A549 (cell line): Measurements from ENCODE around the gene MED4. TPM values are rescaled to one million over a fixed set of nuclear protein-coding genes. Genes with fewer than 3 reads are reported as not detected.

Experiments used
- ATAC-seq, 2 experiments: fragments of 200-7000 bp in 1 of 2; fragments of >200 bp in 1 of 2; cut with Nextera tagmentation in 1 of 2; cut with Tn5 transposase in 1 of 2; 3 replicates each; pipeline versions ENCODE4 v1.8.0 to v1.9.1; 2018 to 2020; ENCODE audit warnings: mild to moderate bottlenecking in 1 of 2, moderate library complexity in 1 of 2
- CTCF ChIA-PET: fragments of 300-600 bp; sonication (Branson Sonifier 250); formaldehyde crosslinking; extraction: SDS; loops from one replicate; lab custom pipeline; 2021; ENCODE audit warnings: antibody characterized with exemption, inconsistent platforms; lab: Yijun Ruan, JAX
- POLR2A ChIA-PET: fragments of 350-600 bp; formaldehyde crosslinking; extraction: SDS; loops from one replicate; lab custom pipeline; 2021; ENCODE audit warnings: antibody characterized with exemption, inconsistent platforms; lab: Yijun Ruan, JAX
- DNase-seq, 2 experiments: peaks; one replicate each; pipeline versions ENCODE4 v3.0.0 to v3.0.0-alpha.2; 2011 to 2016; ENCODE audit warnings: low read depth in 1 of 2, low spot score in 1 of 2
- FAIRE-seq: peaks from 2 replicates; lab custom pipeline; 2011; peaks lifted over from hg19 to GRCh38; lab: Jason Lieb, UNC
- H3K27ac ChIP-seq, 2 experiments: fragments of >200 bp; sonication (Bioruptor Twin); formaldehyde crosslinking; 3 replicates each; pipeline ENCODE4 v1.5.1; 2016 to 2017
- H3K4me1 ChIP-seq: fragments of >200 bp; sonication (Bioruptor Twin); formaldehyde crosslinking; 3 replicates; pipeline ENCODE4 v1.6.1; 2016
- H3K4me2 ChIP-seq: fragments of >200 bp; sonication (Bioruptor Twin); formaldehyde crosslinking; 3 replicates; pipeline ENCODE4 v1.6.1; 2016
- H3K4me3 ChIP-seq: fragments of >200 bp; sonication (Bioruptor Twin); formaldehyde crosslinking; 3 replicates; pipeline ENCODE4 v1.5.1; 2016
- H3K9me3 ChIP-seq: fragments of >200 bp; sonication (Bioruptor Twin); formaldehyde crosslinking; 3 replicates; pipeline ENCODE4 v1.6.1; 2016
- CBX8 ChIP-seq: fragments of 200-600 bp; sonication (generic); IDR thresholded peaks from 2 replicates; pipeline ENCODE4 v1.6.1; 2016
- EHF ChIP-seq: fragments of 250-450 bp; sonication (Bioruptor Pico); IDR thresholded peaks from 2 replicates; pipeline ENCODE4 v1.5.0; 2020; ENCODE audit warnings: mild to moderate bottlenecking
- EHMT2 ChIP-seq: fragments of 200-600 bp; sonication (generic); IDR thresholded peaks from 2 replicates; pipeline ENCODE4 v1.6.1; 2016; ENCODE audit warnings: antibody characterized with exemption, low read depth, mild to moderate bottlenecking, moderate library complexity
- EP300 ChIP-seq, 2 experiments: fragments of >200 bp; sonication (Bioruptor Twin); formaldehyde crosslinking; IDR thresholded peaks; 2 replicates in 1 of 2; 3 replicates in 1 of 2; pipeline ENCODE4 v1.6.1; 2016 to 2017
- FOSL2 ChIP-seq, 2 experiments: fragments of 450-650 bp in 1 of 2; fragments of >200 bp in 1 of 2; sonication (Bioruptor Twin) in 1 of 2; formaldehyde crosslinking; IDR thresholded peaks; 2 replicates each; pipeline versions ENCODE4 v1.5.0 to v1.6.1; 2016 to 2020; ENCODE audit warnings: mild to moderate bottlenecking in 1 of 2, moderate library complexity in 1 of 2
- FOXS1 ChIP-seq: fragments of 250-450 bp; sonication (Bioruptor Pico); IDR thresholded peaks from 2 replicates; pipeline ENCODE4 v1.5.0; 2020; ENCODE audit warnings: mild to moderate bottlenecking, moderate library complexity
- GATA3 ChIP-seq: IDR thresholded peaks from 2 replicates; pipeline ENCODE4 v1.6.1; 2012; ENCODE audit warnings: borderline replicate concordance
- HOXB13 ChIP-seq: fragments of 250-450 bp; sonication (Bioruptor Pico); IDR thresholded peaks from 2 replicates; pipeline ENCODE4 v1.5.0; 2020; ENCODE audit warnings: low read depth, mild to moderate bottlenecking, moderate library complexity
- KDM1A ChIP-seq: fragments of 200-600 bp; sonication (generic); IDR thresholded peaks from 2 replicates; pipeline ENCODE4 v1.6.1; 2016; ENCODE audit warnings: low read depth, mild to moderate bottlenecking
- MAFK ChIP-seq: fragments of 450-650 bp; IDR thresholded peaks from 2 replicates; pipeline ENCODE4 v1.6.1; 2014; ENCODE audit not compliant: partially characterized antibody
- MAZ ChIP-seq: fragments of 150-350 bp; IDR thresholded peaks from 2 replicates; pipeline ENCODE4 v1.6.1; 2014; ENCODE audit warnings: antibody characterized with exemption, low read depth, low read length, borderline replicate concordance
- MYC ChIP-seq: IDR thresholded peaks from 2 replicates; pipeline ENCODE4 v1.6.1; 2012; ENCODE audit warnings: mild to moderate bottlenecking, inconsistent platforms, low read length, improper control_type of control experiment, borderline replicate concordance
- NR3C1 ChIP-seq: fragments of >200 bp; sonication (Bioruptor Twin); formaldehyde crosslinking; IDR thresholded peaks from 3 replicates; pipeline ENCODE4 v1.6.1; 2017
- PHF8 ChIP-seq: fragments of 200-600 bp; sonication (generic); IDR thresholded peaks from 2 replicates; pipeline ENCODE4 v1.6.1; 2016; ENCODE audit warnings: low read depth, mild to moderate bottlenecking, antibody characterized with exemption, moderate library complexity, borderline replicate concordance
- POLR2A ChIP-seq: IDR thresholded peaks from 2 replicates; pipeline ENCODE4 v1.6.1; 2012; ENCODE audit warnings: mild to moderate bottlenecking, low read length
- RAD21 ChIP-seq, 2 experiments: fragments of >200 bp in 1 of 2; sonication (Bioruptor Twin) in 1 of 2; formaldehyde crosslinking in 1 of 2; IDR thresholded peaks in 1 of 2; conservative IDR thresholded peaks in 1 of 2; 2 replicates in 1 of 2; 3 replicates in 1 of 2; pipeline ENCODE4 v1.6.1; 2012 to 2018; ENCODE audit warnings: inconsistent platforms in 1 of 2
- SMC3 ChIP-seq: fragments of >200 bp; sonication (Bioruptor Twin); formaldehyde crosslinking; IDR thresholded peaks from 3 replicates; pipeline ENCODE4 v1.6.1; 2018; ENCODE audit warnings: inconsistent platforms
- TFCP2L1 ChIP-seq: fragments of 250-450 bp; sonication (Bioruptor Pico); IDR thresholded peaks from 2 replicates; pipeline ENCODE4 v1.5.0; 2021; ENCODE audit warnings: mild to moderate bottlenecking
- TP53 ChIP-seq: fragments of 250-450 bp; sonication (Bioruptor Pico); IDR thresholded peaks from 2 replicates; pipeline ENCODE4 v1.5.0; 2021; ENCODE audit warnings: mild to moderate bottlenecking, moderate library complexity
- ZC3H11A ChIP-seq: fragments of 450-650 bp; IDR thresholded peaks from 2 replicates; pipeline ENCODE4 v1.6.1; 2014; ENCODE audit warnings: antibody characterized with exemption, mild to moderate bottlenecking
- ZNF302 ChIP-seq: fragments of 250-450 bp; sonication (Bioruptor Pico); IDR thresholded peaks from 2 replicates; pipeline ENCODE4 v1.9.0; 2021; ENCODE audit warnings: inconsistent platforms, mild to moderate bottlenecking, moderate library complexity
- ZSCAN20 ChIP-seq: fragments of 250-450 bp; sonication (Bioruptor Pico); IDR thresholded peaks from 2 replicates; pipeline ENCODE4 v1.8.0; 2022; ENCODE audit warnings: mild to moderate bottlenecking, moderate library complexity
- WGBS: methylation state at CpG from one replicate; pipeline ENCODE4 v1.1.6; 2017; ENCODE audit errors: missing lambda C conversion rate; 5-methylcytosine and 5-hydroxymethylcytosine counted together
- polyA plus RNA-seq, 4 experiments: library from polyadenylated mRNA; depleted of rRNA in 3 of 4; stranded (reverse); fragments of >200 nt; fragmentation: RNase III in 1 of 4; extraction: RNeasy Plus Mini Kit Qiagen cat#74134 plus additional on column Dnase treatment in 1 of 4; gene quantifications; 2 replicates in 3 of 4; 3 replicates in 1 of 4; pipeline ENCODE4 v1.2.3, GENCODE V29; 2011 to 2017
- TF ChIP-seq, protein P1 (sequence below): fragments of 200-600 bp; sonication (generic); IDR thresholded peaks from 2 replicates; pipeline ENCODE4 v1.6.1; 2016; ENCODE audit warnings: antibody characterized with exemption, mild to moderate bottlenecking, moderate library complexity
- TF ChIP-seq, protein P2 (sequence below): fragments of 250-450 bp; sonication (Bioruptor Pico); IDR thresholded peaks from 2 replicates; pipeline ENCODE4 v1.5.0; 2021; ENCODE audit warnings: mild to moderate bottlenecking, moderate library complexity, borderline replicate concordance
- TF ChIP-seq, protein P3 (sequence below): fragments of >200 bp; sonication (Bioruptor Twin); formaldehyde crosslinking; IDR thresholded peaks from 3 replicates; pipeline ENCODE4 v1.6.1; 2016

Gene MED4
- polyA plus RNA-seq, 2 of the 4 experiments (the other 2 are of a cell fraction), result 30.5 to 41.9 TPM

DNA sequence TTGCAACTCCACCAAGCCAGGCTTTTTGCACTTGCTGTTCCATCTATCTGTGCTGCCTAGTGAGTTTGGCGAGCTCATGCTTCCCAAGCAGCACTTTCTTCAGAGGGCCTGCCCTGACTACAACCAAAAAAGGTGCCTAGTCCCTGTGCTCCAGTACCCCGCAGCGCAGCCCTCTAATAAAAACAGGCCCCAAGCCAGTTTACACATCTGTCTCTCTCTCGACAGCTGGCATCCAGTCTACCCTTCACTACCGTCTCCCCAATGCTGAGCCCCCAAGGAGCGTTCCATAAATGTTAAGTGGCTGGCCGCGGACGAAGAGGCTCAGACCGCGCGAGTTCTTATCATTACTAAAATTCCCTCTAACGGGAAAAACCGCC lies 512 bp downstream of the MED4 start (continued):
- TF ChIP-seq, protein P1, sequence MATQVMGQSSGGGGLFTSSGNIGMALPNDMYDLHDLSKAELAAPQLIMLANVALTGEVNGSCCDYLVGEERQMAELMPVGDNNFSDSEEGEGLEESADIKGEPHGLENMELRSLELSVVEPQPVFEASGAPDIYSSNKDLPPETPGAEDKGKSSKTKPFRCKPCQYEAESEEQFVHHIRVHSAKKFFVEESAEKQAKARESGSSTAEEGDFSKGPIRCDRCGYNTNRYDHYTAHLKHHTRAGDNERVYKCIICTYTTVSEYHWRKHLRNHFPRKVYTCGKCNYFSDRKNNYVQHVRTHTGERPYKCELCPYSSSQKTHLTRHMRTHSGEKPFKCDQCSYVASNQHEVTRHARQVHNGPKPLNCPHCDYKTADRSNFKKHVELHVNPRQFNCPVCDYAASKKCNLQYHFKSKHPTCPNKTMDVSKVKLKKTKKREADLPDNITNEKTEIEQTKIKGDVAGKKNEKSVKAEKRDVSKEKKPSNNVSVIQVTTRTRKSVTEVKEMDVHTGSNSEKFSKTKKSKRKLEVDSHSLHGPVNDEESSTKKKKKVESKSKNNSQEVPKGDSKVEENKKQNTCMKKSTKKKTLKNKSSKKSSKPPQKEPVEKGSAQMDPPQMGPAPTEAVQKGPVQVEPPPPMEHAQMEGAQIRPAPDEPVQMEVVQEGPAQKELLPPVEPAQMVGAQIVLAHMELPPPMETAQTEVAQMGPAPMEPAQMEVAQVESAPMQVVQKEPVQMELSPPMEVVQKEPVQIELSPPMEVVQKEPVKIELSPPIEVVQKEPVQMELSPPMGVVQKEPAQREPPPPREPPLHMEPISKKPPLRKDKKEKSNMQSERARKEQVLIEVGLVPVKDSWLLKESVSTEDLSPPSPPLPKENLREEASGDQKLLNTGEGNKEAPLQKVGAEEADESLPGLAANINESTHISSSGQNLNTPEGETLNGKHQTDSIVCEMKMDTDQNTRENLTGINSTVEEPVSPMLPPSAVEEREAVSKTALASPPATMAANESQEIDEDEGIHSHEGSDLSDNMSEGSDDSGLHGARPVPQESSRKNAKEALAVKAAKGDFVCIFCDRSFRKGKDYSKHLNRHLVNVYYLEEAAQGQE, result no peak
- TF ChIP-seq EHF (CRISPR knock-in tag), result no peak
- TF ChIP-seq RAD21 (conservative IDR thresholded peaks at IDR 0.05 in 1 of 2, IDR thresholded peaks at IDR 0.05 in 1 of 2), result no peak

DNA sequence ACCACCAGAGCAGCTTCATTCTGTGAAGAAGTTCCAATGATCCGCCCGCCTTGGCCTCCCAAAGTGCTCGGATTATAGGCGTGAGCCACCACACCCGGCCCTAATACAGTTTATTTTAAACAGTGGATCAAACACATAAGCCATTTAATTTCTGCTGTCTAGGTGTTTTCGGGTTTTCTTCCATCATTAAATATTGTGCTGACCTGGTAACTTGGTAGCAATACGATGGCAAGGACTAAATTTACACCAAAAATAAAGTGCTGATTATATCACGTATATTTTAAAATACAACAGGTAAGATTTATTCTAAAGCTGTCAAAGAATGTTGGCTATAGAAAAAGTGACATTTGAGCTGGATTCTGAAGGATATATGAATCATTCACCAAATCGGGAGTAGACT lies 1.3 kb downstream of the MED4 start:
- Histone ChIP-seq H3K4me2 (peak overlapping the region; percentile 95), H3K4me3 (peak overlapping the region; percentile 82)
- DNase-seq, result no peak
- CTCF ChIA-PET, result interaction anchor here (2.6 kb wide), 1 partner anchor 56 kb away, joined by 14 read pairs; the partner anchor contains the start of gene NUDT15
- TF ChIP-seq ZSCAN20 (CRISPR knock-in tag) (no peak), POLR2A (no peak), MAFK (peak; percentile 32), PHF8 (no peak)
- TF ChIP-seq, all 56 proteins: peak for 1
- WGBS, result 62% methylated on average over 9 of the region's 9 CpGs
- FAIRE-seq (no peak), ATAC-seq (no peak)
- no peaks in the 10 kb centered on the region for H3K9me3 ChIP-seq
- H3K4me1 ChIP-seq, result peaks cover 11% of the 10 kb centered on the region; the same call in 1 of the 3 replicates
- no peak overlapping the region; a peak in 1 of 6 replicates for H3K27ac ChIP-seq
- POLR2A ChIA-PET, result no interaction called here

DNA sequence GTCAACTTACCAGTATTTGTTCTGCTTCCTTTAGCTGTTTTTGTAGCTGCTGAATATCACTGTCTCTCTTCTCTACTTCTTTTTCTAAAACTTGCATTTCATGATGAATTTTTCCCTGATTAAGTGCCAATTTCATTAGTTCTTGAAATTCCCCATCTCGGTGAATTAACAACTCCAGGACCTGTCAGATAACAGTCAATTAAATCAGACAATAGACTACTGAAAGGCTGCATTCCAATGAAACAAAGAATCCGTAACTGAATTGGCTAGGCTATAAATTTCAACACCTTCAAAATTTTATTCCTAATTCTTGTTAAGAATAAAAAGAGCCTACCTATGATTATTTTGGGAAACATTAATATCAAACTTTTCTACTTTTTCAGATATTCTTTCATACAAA lies 8.6 kb downstream of the MED4 start:
- Histone ChIP-seq H3K4me3 (no peak overlapping the region), H3K4me1 (no peaks in the 10 kb centered on the region), H3K9me3 (no peaks in the 10 kb centered on the region), H3K4me2 (no peak overlapping the region), H3K27ac (no peak overlapping the region)
- TF ChIP-seq HOXB13 (CRISPR knock-in tag), result no peak
- no peak for TF ChIP-seq NR3C1
- no peak for TF ChIP-seq MYC
- no peak for TF ChIP-seq TFCP2L1 (CRISPR knock-in tag)
- TF ChIP-seq KDM1A, result no peak
- TF ChIP-seq, protein P2, sequence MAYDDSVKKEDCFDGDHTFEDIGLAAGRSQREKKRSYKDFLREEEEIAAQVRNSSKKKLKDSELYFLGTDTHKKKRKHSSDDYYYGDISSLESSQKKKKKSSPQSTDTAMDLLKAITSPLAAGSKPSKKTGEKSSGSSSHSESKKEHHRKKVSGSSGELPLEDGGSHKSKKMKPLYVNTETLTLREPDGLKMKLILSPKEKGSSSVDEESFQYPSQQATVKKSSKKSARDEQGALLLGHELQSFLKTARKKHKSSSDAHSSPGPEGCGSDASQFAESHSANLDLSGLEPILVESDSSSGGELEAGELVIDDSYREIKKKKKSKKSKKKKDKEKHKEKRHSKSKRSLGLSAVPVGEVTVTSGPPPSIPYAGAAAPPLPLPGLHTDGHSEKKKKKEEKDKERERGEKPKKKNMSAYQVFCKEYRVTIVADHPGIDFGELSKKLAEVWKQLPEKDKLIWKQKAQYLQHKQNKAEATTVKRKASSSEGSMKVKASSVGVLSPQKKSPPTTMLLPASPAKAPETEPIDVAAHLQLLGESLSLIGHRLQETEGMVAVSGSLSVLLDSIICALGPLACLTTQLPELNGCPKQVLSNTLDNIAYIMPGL, result no peak
- TF ChIP-seq EHMT2, result no peak
- no peak for TF ChIP-seq FOXS1 (CRISPR knock-in tag)
- TF ChIP-seq TP53 (CRISPR knock-in tag), result no peak
- TF ChIP-seq FOSL2 (IDR thresholded peaks at IDR 0.05), result no peak
- TF ChIP-seq FOSL2 (CRISPR knock-in tag; IDR thresholded peaks at IDR 0.05), result no peak
- TF ChIP-seq, protein P3, sequence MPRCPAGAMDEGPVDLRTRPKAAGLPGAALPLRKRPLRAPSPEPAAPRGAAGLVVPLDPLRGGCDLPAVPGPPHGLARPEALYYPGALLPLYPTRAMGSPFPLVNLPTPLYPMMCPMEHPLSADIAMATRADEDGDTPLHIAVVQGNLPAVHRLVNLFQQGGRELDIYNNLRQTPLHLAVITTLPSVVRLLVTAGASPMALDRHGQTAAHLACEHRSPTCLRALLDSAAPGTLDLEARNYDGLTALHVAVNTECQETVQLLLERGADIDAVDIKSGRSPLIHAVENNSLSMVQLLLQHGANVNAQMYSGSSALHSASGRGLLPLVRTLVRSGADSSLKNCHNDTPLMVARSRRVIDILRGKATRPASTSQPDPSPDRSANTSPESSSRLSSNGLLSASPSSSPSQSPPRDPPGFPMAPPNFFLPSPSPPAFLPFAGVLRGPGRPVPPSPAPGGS, result no peak
- no peak for TF ChIP-seq MAZ
- TF ChIP-seq ZNF302 (CRISPR knock-in tag), result no peak
- TF ChIP-seq ZC3H11A, result no peak
- TF ChIP-seq SMC3, result no peak
- TF ChIP-seq CBX8, result no peak
- no peak for TF ChIP-seq EP300 (IDR thresholded peaks at IDR 0.05)
- no peak for TF ChIP-seq RAD21 (conservative IDR thresholded peaks at IDR 0.05 in 1 of 2, IDR thresholded peaks at IDR 0.05 in 1 of 2)
- TF ChIP-seq MAFK, result no peak
- TF ChIP-seq GATA3, result no peak
- no peak for FAIRE-seq
- POLR2A ChIA-PET, result no interaction called here
- CTCF ChIA-PET, result interaction anchor here (1.7 kb wide), 1 partner anchor 48 kb away, joined by 6 read pairs; the partner anchor contains the start of gene NUDT15
- no peak for ATAC-seq
- DNase-seq, result no peak
- 92% methylated on average over 2 of the region's 2 CpGs for WGBS
